ENCODE results near the gene GDF7. TPM values are rescaled to one million over a fixed set of nuclear protein-coding genes. Genes with fewer than 3 reads are reported as not detected.

GDF7 gene
- total RNA-seq, 1 donor from 2014 or later: not detected

Other genes starting within 250 kb of the GDF7 start
- gene RHOB, start 220.1 kb upstream of the GDF7 start, total RNA-seq: 3.5 and 4.2 TPM in 2 replicates
- 14.1 and 15.3 TPM in 2 replicates for gene HS1BP3, start 16.0 kb upstream of the GDF7 start, total RNA-seq
- gene LDAH, start 156.0 kb downstream of the GDF7 start, total RNA-seq: 24.7 and 26.8 TPM in 2 replicates